GM21528 (cell line): ENCODE results near the gene TLR6.
"Not testable (repeated sequence)": the region's sequence is repeated elsewhere in the genome, so short reads cannot be mapped to it uniquely, and the experiment has no call there.

Source experiments
- ATAC-seq: cut with Tn5 transposase; IDR thresholded peaks from one replicate; pipeline ENCODE4 v1.9.1; 2021; ENCODE audit warnings: mild to moderate bottlenecking, moderate library complexity; ENCODE audit not compliant: unreplicated experiment, low FRiP score

The TLR6 gene

GRCh38 chr4:38795087-38795486 is 61.5 kb downstream of the TLR6 start:
- ATAC-seq, result no peak

GRCh38 chr4:38794051-38794450 is 62.6 kb downstream of the TLR6 start:
- ATAC-seq, result no peak

- no peak for ATAC-seq
These were observed 65.6 kb downstream of the TLR6 start for GRCh38 chr4:38791010-38791409.

GRCh38 chr4:38788317-38788716 is 68.3 kb downstream of the TLR6 start:
- no peak for ATAC-seq

- no peak for ATAC-seq
These were observed 68.9 kb downstream of the TLR6 start for GRCh38 chr4:38787693-38788092.

GRCh38 chr4:38785901-38786402 is 70.7 kb downstream of the TLR6 start:
- peak; percentile 57 for ATAC-seq

GRCh38 chr4:38785041-38785790 is 71.4 kb downstream of the TLR6 start:
- no peak for ATAC-seq

- no peak for ATAC-seq
These were observed 72.5 kb downstream of the TLR6 start for GRCh38 chr4:38784141-38784540.

DNA sequence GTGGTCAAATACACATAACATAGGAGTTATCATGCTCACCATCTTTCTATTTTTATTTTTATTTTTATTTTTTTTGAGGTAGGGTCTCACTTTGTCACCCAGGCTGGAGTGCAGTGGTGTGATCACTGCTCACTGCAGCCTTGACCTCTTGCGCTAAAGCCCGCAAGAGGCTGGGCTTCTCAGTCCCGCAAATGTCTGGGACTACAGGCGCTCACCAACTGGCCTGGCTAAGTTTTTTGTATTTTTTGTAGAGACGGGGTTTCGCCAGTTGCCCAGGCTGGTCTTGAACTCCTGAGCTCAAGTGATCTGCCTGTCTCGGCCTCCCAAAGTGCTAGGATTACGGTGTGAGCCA is 73.5 kb downstream of the TLR6 start:
- no peak for ATAC-seq

DNA sequence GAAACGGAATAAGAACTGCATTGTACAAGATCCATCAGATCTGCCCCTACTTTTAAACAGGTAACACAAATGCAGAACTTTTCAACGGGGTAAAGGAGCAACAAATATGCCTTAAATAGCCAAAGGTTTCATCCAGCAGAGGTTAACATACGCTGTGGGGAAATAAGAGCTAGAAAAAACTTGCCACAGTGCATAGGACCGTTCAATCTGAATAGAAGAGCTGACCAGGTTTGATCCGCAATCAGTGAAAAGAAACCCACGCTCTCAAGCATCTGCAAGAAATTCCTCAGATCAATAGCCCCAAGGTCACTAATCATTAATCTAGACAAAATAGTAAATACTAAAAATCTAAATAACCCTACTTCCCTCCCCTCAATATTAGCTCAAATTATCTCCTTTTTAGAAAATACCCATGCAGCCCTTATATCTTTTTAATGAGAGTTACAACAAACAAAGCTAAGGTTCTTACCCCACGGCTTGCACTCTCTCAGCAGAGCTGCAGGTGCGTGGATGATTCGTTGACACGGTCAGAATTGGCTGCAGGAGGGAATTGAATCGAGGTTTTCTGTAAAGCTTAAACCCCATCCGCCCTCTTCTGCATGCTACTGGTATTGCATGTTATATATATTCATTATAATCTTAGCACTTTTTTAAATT is 74.0 kb downstream of the TLR6 start, which contains the start of gene TLR10:
TSS of gene TLR10 (minus strand) at position 539 of the 657 bp plus-strand sequence. CDS start 7,400 bp downstream, outside the sequence.
- ATAC-seq, result peak; percentile 58

- peak; percentile 25 for ATAC-seq
These were observed 74.8 kb downstream of the TLR6 start for GRCh38 chr4:38781854-38782261.

DNA sequence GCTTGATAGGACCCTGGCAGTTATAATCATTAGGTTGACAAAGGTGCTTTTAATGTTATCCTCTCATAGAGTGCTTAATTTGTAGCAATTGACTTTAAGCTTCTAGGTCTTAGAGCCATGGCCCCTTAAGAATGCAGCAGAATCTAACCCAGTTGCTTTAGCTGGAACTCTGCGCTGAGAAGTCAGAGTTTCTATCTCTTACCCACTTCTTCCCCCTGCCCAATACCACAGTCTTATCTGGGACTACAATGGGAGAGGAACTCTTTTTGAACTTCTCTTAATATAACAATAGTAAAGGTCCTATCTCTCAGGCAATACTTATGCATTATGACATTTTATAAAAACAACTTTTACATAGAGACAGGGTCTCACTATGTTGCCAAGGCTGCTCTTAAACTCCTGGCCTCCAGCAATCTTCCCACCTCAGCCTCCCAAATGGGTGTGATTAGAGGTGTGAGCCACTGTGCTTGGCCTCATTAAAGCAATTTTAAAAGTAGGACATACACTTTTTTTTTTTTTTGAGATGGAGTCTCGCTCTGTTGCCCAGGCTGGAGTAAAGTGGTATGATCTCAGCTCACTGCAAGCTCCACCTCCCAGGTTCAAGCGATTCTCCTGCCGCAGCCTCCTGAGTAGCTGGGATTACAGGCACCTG is 75.7 kb downstream of the TLR6 start:
- no peak for ATAC-seq

DNA sequence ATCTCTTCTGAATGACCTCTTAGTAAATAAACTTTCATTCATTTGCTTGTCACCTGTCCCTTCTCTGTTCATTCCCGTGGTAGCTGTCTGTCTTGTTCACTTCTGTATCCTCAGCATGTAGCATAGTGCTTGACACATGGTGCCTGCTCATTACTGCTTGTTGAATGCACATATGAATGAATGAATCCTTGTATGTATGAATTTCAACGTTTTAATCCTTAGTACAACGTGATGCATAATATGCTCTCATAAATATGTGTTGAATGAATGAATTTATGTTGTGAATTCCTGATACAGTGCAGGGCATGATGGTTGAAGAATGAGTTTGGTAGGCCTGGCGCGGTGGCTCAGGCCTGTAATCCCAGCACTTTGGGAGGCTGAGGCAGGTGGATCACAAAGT is 76.8 kb downstream of the TLR6 start:
- ATAC-seq, result no peak

DNA sequence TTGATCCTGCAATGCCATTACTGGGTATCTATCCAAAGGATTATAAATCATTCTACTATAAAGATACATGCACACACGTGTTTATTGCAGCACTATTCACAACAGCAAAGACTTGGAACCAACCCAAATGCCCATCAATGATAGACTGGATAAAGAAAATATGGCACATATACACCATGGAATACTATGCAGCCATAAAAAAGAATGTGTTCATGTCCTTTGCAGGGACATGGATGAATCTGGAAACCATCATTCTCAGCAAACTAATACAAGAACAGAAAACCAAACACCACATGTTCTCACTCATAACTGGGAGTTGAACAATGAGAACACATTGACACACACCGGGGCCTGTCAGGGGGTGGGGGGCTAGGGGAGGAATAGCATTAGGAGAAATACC is 78.7 kb downstream of the TLR6 start:
- not testable (repeated sequence) for ATAC-seq

DNA sequence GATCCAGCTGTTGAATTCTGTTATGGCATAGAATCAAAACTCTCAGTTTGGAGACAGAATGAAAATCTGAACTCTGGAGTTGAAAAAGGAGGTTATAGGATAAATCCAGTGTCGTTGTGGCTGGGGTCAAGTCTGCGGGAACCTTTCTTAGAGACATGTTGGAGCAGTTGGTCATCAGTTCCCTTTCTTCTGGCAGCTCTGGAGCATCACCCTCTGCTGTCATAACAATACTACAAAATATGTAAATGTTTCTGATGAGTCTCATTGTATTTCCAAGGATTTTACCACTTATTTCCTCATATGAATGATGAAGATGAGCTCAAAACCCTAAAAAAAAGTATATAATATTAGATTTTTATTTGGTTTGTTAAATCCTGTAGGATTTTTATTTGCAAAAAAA is 81.3 kb downstream of the TLR6 start:
- no peak for ATAC-seq

- no peak for ATAC-seq
These were observed 82.2 kb downstream of the TLR6 start for GRCh38 chr4:38774181-38774955.
